ENCODE results near the gene ZNF365.
"Not testable (repeated sequence)": the region's sequence is repeated elsewhere in the genome, so short reads cannot be mapped to it uniquely, and the experiment has no call there.

Gene ZNF365

GRCh38 chr10:62395892-62396291 is 21.7 kb downstream of the ZNF365 start:
- TF ChIP-seq CTCF (IDR thresholded peaks at IDR 0.05; ENCODE audit: low read length, missing control alignments) = no peak
- DNase-seq (ENCODE audit: low read depth) = no peak
- no peak overlapping the region for H3K4me3 ChIP-seq (replicated peaks; ENCODE audit: low read depth, low read length)

- TF ChIP-seq CTCF (IDR thresholded peaks at IDR 0.05; ENCODE audit: low read length, missing control alignments) = no peak
- no peak for DNase-seq (ENCODE audit: low read depth)
- no peak overlapping the region for H3K4me3 ChIP-seq (replicated peaks; ENCODE audit: low read depth, low read length)
Measured at GRCh38 chr10:62396864-62397263, 22.7 kb downstream of the ZNF365 start.

GRCh38 chr10:62399211-62399610 is 25.0 kb downstream of the ZNF365 start:
- TF ChIP-seq CTCF (IDR thresholded peaks at IDR 0.05; ENCODE audit: low read length, missing control alignments) = no peak
- no peak overlapping the region for H3K4me3 ChIP-seq (replicated peaks; ENCODE audit: low read depth, low read length)
- DNase-seq (ENCODE audit: low read depth) = peak; percentile 2

GRCh38 chr10:62402508-62402907 is 28.3 kb downstream of the ZNF365 start:
- no peak overlapping the region for H3K4me3 ChIP-seq (replicated peaks; ENCODE audit: low read depth, low read length)
- no peak for DNase-seq (ENCODE audit: low read depth)
- TF ChIP-seq CTCF (IDR thresholded peaks at IDR 0.05; ENCODE audit: low read length, missing control alignments) = no peak

- not testable (repeated sequence) for H3K4me3 ChIP-seq (replicated peaks; ENCODE audit: low read depth, low read length)
Measured at GRCh38 chr10:62410528-62410927, 36.4 kb downstream of the ZNF365 start.

GRCh38 chr10:62410934-62411333 is 36.8 kb downstream of the ZNF365 start:
- not testable (repeated sequence) for H3K4me3 ChIP-seq (replicated peaks; ENCODE audit: low read depth, low read length); DNase-seq (ENCODE audit: low read depth)

More at GRCh38 chr10:62410528-62410927, 36.4 kb downstream of the ZNF365 start:
- not testable (repeated sequence) for DNase-seq (ENCODE audit: low read depth)

GRCh38 chr10:62413048-62413447 is 38.9 kb downstream of the ZNF365 start:
- H3K4me3 ChIP-seq (replicated peaks; ENCODE audit: low read depth, low read length) = no peak overlapping the region
- no peak for DNase-seq (ENCODE audit: low read depth)
- no peak for TF ChIP-seq CTCF (IDR thresholded peaks at IDR 0.05; ENCODE audit: low read length, missing control alignments)

GRCh38 chr10:62413652-62414051 is 39.5 kb downstream of the ZNF365 start:
- no peak overlapping the region for H3K4me3 ChIP-seq (replicated peaks; ENCODE audit: low read depth, low read length)
- DNase-seq (ENCODE audit: low read depth) = no peak
- TF ChIP-seq CTCF (IDR thresholded peaks at IDR 0.05; ENCODE audit: low read length, missing control alignments) = no peak

Data from fibroblast of pulmonary artery (primary cell).